Thoracic aorta (tissue), 2 donors: Measurements from ENCODE around the gene KRTAP10-8. TPM values are rescaled to one million over a fixed set of nuclear protein-coding genes. Genes with fewer than 3 reads are reported as not detected.
"Not testable (repeated sequence)": the region's sequence is repeated elsewhere in the genome, so short reads cannot be mapped to it uniquely, and the experiment has no call there.

Experiments
- ATAC-seq: fragments of 150-250 bp; one replicate; pipeline ENCODE4 v1.8.0; 2017; ENCODE audit warnings: low read depth; ENCODE audit not compliant: insufficient number of reproducible peaks, low FRiP score
- DNase-seq: peaks from one replicate; pipeline ENCODE4 v3.0.0-alpha.2; 2020; ENCODE audit warnings: low spot score
- H3K27ac ChIP-seq, 2 donors: fragments of 200-600 bp; sonication (generic); 1 replicate in 1 of 2; 2 replicates in 1 of 2; pipeline ENCODE4 v1.5.1; 2016; ENCODE audit warnings: mild to moderate bottlenecking in 2 of 2, moderate library complexity in 2 of 2
- H3K27me3 ChIP-seq: fragments of 200-600 bp; sonication (generic); replicated peaks from 2 replicates; pipeline ENCODE4 v1.6.0; 2016; ENCODE audit warnings: mild to moderate bottlenecking; ENCODE audit not compliant: insufficient read depth
- H3K36me3 ChIP-seq: fragments of 200-600 bp; sonication (generic); one replicate; pipeline ENCODE4 v1.5.1; 2016
- H3K4me1 ChIP-seq, 2 donors: fragments of 200-600 bp; sonication (generic); 1 replicate in 1 of 2; 2 replicates in 1 of 2; pipeline versions ENCODE4 v1.5.1 to v1.6.0; 2016; ENCODE audit warnings: low read depth in 2 of 2, mild to moderate bottlenecking in 1 of 2; ENCODE audit not compliant: control insufficient read depth in 1 of 2
- H3K4me3 ChIP-seq: fragments of 200-600 bp; sonication (generic); 2 replicates; pipeline ENCODE4 v1.5.1; 2016; ENCODE audit warnings: mild to moderate bottlenecking
- H3K9me3 ChIP-seq: fragments of 200-600 bp; sonication (generic); 2 replicates; pipeline ENCODE4 v1.5.1; 2016
- CTCF ChIP-seq: fragments of 200-600 bp; sonication (generic); IDR thresholded peaks from one replicate; pipeline ENCODE4 v1.5.1; 2019; ENCODE audit warnings: antibody characterized with exemption
- total RNA-seq, 2 donors: library from RNA; depleted of rRNA; stranded (reverse); fragments of >200 nt; gene quantifications; one replicate each; pipeline versions ENCODE4 v1.1.0 to v1.2.3, GENCODE V29; 2016

Gene KRTAP10-8
- total RNA-seq, 2 donors from 2014 or later = not detected

GRCh38 chr21:44626673-44627143 is 14.8 kb downstream of the KRTAP10-8 start, which contains the start of gene KRTAP10-9:
Gene KRTAP10-9, plus strand, starts transcription at chr21:44627093. Its CDS starts 79 bp downstream, at chr21:44627172.
- ATAC-seq (no peak), DNase-seq (no peak)
- Histone ChIP-seq H3K36me3 (no peaks in the 10 kb centered on the region), H3K4me1 (no peaks in the 10 kb centered on the region), H3K27me3 (no peaks in the 10 kb centered on the region), H3K27ac (no peak within 1 kb of the TSS), H3K4me3 (no peak within 1 kb of the TSS), H3K9me3 (peaks cover 5% of the 10 kb centered on the region)
- no peak for TF ChIP-seq CTCF

- not testable (repeated sequence) for H3K36me3 ChIP-seq, DNase-seq, H3K4me3 ChIP-seq, H3K27me3 ChIP-seq, H3K9me3 ChIP-seq, H3K27ac ChIP-seq, ATAC-seq, H3K4me1 ChIP-seq
Observed at GRCh38 chr21:44627181-44627822, 15.4 kb downstream of the KRTAP10-8 start.

GRCh38 chr21:44627831-44628233 is 16.0 kb downstream of the KRTAP10-8 start:
- not testable (repeated sequence) for H3K36me3 ChIP-seq, DNase-seq, H3K27ac ChIP-seq, H3K27me3 ChIP-seq, ATAC-seq, H3K4me1 ChIP-seq, H3K4me3 ChIP-seq
- H3K9me3 ChIP-seq = peaks cover 13% of the 10 kb centered on the region

GRCh38 chr21:44628707-44629391 is 17.0 kb downstream of the KRTAP10-8 start:
- Histone ChIP-seq H3K27ac (no peak overlapping the region), H3K4me1 (no peaks in the 10 kb centered on the region), H3K9me3 (peaks cover 10% of the 10 kb centered on the region), H3K4me3 (no peak overlapping the region), H3K36me3 (no peaks in the 10 kb centered on the region), H3K27me3 (no peaks in the 10 kb centered on the region)
- no peak for TF ChIP-seq CTCF
- DNase-seq = no peak
- ATAC-seq = no peak

GRCh38 chr21:44630440-44630839 is 18.6 kb downstream of the KRTAP10-8 start:
- H3K36me3 ChIP-seq = no peaks in the 10 kb centered on the region
- no peaks in the 10 kb centered on the region for H3K4me1 ChIP-seq
- no peak overlapping the region for H3K4me3 ChIP-seq
- DNase-seq (no peak), ATAC-seq (no peak)
- H3K27ac ChIP-seq = no peak overlapping the region
- peaks cover 10% of the 10 kb centered on the region for H3K9me3 ChIP-seq
- no peaks in the 10 kb centered on the region for H3K27me3 ChIP-seq
- no peak for TF ChIP-seq CTCF

- Histone ChIP-seq H3K9me3 (peaks cover 10% of the 10 kb centered on the region), H3K27me3 (no peaks in the 10 kb centered on the region), H3K4me3 (no peak overlapping the region), H3K36me3 (no peaks in the 10 kb centered on the region), H3K27ac (no peak overlapping the region), H3K4me1 (no peaks in the 10 kb centered on the region)
- ATAC-seq = no peak
- DNase-seq = no peak
- TF ChIP-seq CTCF = no peak
Observed at GRCh38 chr21:44632067-44632466, 20.2 kb downstream of the KRTAP10-8 start.
